Transverse colon (tissue), 4 donors: Measurements from ENCODE around the gene C5orf34.

Source experiments
- CTCF ChIP-seq, 5 experiments: fragments of 200-600 bp in 3 of 5; fragments of 450-650 bp in 2 of 5; sonication (generic) in 3 of 5; IDR thresholded peaks; 1 replicate in 2 of 5; 2 replicates in 3 of 5; pipeline ENCODE4 v1.5.1; 2016 to 2017; ENCODE audit warnings: antibody characterized with exemption in 5 of 5, inconsistent platforms in 3 of 5, mild to moderate bottlenecking in 2 of 5, moderate library complexity in 1 of 5
- POLR2A ChIP-seq: fragments of 450-650 bp; IDR thresholded peaks from one replicate; pipeline ENCODE4 v1.6.1; 2016; ENCODE audit warnings: antibody characterized with exemption, mild to moderate bottlenecking, moderate library complexity
- POLR2AphosphoS5 ChIP-seq, 3 donors: sonication (generic); formaldehyde crosslinking; IDR thresholded peaks; one replicate each; pipeline ENCODE4 v1.6.1; 2016; ENCODE audit warnings: antibody characterized with exemption in 3 of 3

GRCh38 chr5:43540746-43541145 lies 25.8 kb upstream of the C5orf34 start:
- TF ChIP-seq POLR2A = no peak
- TF ChIP-seq CTCF (IDR thresholded peaks at IDR 0.05) = no peak
- TF ChIP-seq POLR2AphosphoS5 (IDR thresholded peaks at IDR 0.05) = no peak
